Right renal pelvis (tissue), 4 donors: Measurements from ENCODE around the gene MGMT. TPM values are rescaled to one million over a fixed set of nuclear protein-coding genes. Genes with fewer than 3 reads are reported as not detected.

ENCODE experiments used
- DNase-seq, 4 donors: peaks; one replicate each; pipeline ENCODE4 v3.0.0-alpha.2; 2013; ENCODE audit warnings: low read depth in 4 of 4, low spot score in 3 of 4, missing footprints in 1 of 4
- polyA plus RNA-seq, 4 donors: library from polyadenylated mRNA; unstranded; fragments of 120-200 nt; gene quantifications; one replicate each; pipeline ENCODE4 v1.2.1, GENCODE V29; 2013; ENCODE audit not compliant: insufficient read length in 4 of 4

MGMT gene
- polyA plus RNA-seq, 4 donors = 17.6 to 24.0 (median 19.9) TPM

- no peak for DNase-seq
These were observed 308.6 kb downstream of the MGMT start for GRCh38 chr10:129775681-129776080.

GRCh38 chr10:129777687-129778086 lies 310.6 kb downstream of the MGMT start:
- no peak for DNase-seq

DNA sequence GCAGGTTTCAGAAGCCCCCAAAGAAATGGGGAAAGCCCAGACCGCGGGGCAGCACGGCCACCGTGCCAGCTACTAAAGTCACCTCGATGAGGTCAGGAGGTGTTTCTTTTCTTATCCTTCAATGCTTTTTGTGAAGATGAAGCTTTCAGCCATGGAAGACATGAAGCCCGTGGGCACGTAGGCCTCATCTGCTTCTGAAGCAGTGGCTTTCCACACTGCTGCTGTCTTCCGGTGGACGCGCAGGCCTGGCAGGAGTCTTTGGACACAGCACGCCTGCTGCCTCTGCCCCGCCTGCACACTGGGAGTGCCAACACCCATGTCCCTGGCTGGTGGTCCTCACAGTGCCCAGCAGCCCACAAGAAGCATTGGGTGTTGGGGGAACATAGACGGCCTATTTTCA lies 311.5 kb downstream of the MGMT start:
- DNase-seq = no peak

DNA sequence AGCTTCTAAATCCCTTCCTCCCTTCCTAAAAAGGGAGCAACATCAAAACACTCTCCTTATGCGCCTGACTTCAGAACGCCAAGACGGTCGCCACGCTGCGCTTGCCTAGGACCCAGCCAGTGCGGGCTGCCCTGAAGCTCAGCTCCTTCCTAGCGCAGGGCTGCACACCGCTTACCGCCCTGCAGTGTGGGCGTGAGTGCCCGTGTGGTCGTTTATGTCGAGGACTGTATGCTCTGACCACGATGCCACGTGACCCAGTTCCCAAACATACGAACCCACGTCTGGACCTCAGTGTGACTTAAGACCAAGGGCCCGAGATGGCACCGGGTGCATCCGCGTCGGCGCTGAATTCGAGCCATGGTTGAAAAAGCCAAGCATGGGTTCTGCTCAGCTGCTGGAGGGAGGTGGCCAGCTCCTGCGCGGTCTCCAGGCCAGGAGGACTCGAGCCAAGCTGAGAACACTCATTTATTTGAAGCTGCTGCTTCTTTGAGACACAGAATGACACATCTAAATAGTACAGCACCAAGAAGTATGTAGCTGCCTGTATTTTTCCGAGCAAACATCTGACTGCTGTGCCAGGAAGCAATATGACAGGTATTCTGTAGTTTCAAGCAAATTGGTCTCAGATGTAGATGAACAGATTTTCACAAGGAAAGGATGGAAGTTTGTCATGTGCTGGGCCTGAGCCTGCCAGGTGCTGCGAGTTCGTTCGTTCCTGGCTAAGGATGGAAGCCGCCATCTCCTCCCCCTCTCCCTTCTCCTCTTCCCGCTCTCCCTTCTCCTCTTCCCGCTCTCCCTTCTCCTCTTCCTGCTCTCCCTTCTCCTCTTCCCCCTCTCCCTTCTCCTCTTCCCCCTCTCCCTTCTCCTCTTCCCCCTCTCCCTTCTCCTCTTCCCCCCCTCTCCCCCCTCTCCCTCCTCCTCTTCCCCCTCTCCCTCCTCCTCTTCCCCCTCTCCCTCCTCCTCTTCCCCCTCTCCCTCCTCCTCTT lies 312.4 kb downstream of the MGMT start:
- no peak for DNase-seq

GRCh38 chr10:129780198-129780597 lies 313.2 kb downstream of the MGMT start:
- no peak for DNase-seq

- no peak for DNase-seq
These were observed 314.1 kb downstream of the MGMT start for GRCh38 chr10:129780901-129781795.

DNA sequence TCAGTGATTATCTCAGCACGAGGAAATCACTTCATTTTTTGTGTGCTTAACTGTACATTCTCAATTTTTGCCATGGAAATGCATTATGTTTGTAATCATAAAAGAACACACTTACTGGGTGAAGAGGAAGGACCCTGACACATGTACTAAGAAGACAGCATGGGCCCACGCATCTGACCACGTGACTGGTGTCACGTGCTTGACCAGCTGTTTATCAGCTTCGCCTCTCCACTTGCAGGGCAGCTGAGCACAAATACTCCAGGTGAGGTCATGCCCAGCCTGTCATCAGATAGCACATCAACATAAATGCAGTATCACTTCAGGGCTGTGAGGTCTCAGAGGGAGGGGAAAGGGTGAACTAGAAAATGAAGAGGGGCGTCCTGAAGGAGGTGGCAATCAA lies 317.2 kb downstream of the MGMT start:
- DNase-seq = no peak

GRCh38 chr10:129784891-129785290 lies 317.9 kb downstream of the MGMT start:
- DNase-seq = no peak

DNA sequence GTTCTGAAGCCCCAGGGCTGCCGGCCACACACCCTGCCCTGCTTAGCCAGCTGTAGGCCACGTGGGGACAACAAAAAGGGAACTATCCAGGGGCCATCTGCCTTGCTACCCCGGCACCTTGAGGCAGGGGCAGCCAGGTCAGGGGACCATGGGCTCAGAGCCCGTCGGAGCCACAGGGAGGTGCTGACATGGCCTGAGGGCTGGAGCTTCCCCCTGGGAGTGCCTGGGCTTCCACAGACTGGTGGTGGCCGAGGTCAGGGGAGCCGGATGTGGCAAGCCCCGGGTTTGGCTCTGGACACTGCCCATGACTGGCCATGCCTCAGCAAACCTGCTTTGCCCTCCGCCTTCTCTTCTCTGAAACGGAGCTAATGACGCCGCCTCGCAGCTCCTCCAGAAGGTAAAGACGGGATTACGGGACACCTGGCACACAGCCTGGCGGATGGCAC lies 318.5 kb downstream of the MGMT start:
- no peak for DNase-seq

GRCh38 chr10:129786216-129786615 lies 319.2 kb downstream of the MGMT start:
- DNase-seq = no peak

- no peak for DNase-seq
These were observed 320.5 kb downstream of the MGMT start for GRCh38 chr10:129787557-129787956.

DNA sequence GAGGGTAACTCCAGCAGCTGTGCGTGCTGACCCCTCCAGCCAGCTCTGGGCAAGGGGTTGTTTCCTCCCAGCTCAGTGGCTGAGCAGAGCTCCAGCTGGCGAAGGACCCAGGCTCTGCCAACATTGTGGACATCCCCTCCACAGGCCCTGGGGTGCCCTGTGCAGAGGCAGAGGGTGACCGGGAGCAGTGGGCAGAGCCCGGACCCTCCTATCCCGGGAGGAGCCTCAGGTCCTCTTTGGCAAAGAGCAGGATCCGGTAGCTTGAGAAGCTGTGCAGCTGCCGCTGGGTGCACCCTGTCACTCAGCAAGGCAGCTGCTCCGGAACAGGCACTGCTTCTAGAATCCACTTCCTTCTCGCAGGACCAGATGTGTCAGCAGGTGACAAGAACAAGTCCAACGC lies 321.2 kb downstream of the MGMT start:
- no peak for DNase-seq

GRCh38 chr10:129790715-129791446 lies 323.8 kb downstream of the MGMT start:
- no peak for DNase-seq

GRCh38 chr10:129792141-129792540 lies 325.1 kb downstream of the MGMT start:
- DNase-seq = no peak

GRCh38 chr10:129792864-129793263 lies 325.8 kb downstream of the MGMT start:
- DNase-seq = no peak

GRCh38 chr10:129793479-129793878 lies 326.4 kb downstream of the MGMT start:
- DNase-seq = no peak

DNA sequence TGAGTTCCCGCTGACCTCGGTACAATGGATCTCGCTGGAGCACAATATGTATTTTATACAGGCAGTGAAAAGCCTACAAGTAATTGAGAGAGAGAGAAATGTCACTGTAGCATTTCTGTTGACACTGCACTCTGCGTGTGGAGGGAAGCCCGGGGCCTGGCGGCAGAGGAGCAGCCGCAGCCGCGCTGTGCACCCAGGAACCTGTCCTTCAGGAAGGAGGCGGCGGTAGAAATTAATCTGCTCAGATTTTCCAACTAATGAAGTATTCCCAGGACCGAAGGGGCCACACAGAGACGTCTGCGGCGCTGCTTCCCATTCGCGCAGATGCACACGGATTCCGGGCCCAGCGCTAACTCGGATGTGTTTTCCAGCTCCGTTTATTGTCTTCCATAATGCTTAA lies 327.0 kb downstream of the MGMT start:
- no peak for DNase-seq

- no peak for DNase-seq
These were observed 329.8 kb downstream of the MGMT start for GRCh38 chr10:129796710-129797420.

GRCh38 chr10:129799942-129800341 lies 332.9 kb downstream of the MGMT start:
- DNase-seq = no peak

GRCh38 chr10:129800796-129801340 lies 333.8 kb downstream of the MGMT start:
- DNase-seq = no peak
